Mesothelial cell of epicardium (in vitro differentiated cells): Measurements from ENCODE around the gene ZNF362. TPM values are rescaled to one million over a fixed set of nuclear protein-coding genes. Genes with fewer than 3 reads are reported as not detected.

Experiments used
- DNase-seq, 2 experiments: peaks; one replicate each; pipeline ENCODE4 v3.0.0; 2021; ENCODE audit warnings: low spot score in 2 of 2; ENCODE audit not compliant: unreplicated experiment in 2 of 2
- H3K27ac Mint-ChIP-seq: 2 replicates; pipeline ENCODE4 v1.8.0; 2021; ENCODE audit warnings: mixed read lengths
- H3K27me3 Mint-ChIP-seq: 2 replicates; pipeline ENCODE4 v1.8.0; 2021; ENCODE audit warnings: low read depth, mixed read lengths
- H3K36me3 Mint-ChIP-seq: 2 replicates; pipeline ENCODE4 v1.8.0; 2021; ENCODE audit warnings: mixed read lengths
- H3K4me1 Mint-ChIP-seq: 2 replicates; pipeline ENCODE4 v1.8.0; 2021; ENCODE audit warnings: mixed read lengths
- H3K4me3 Mint-ChIP-seq: 2 replicates; pipeline ENCODE4 v1.8.0; 2021; ENCODE audit warnings: mild to moderate bottlenecking, moderate library complexity, mixed read lengths
- H3K9me3 Mint-ChIP-seq: 2 replicates; pipeline ENCODE4 v1.8.0; 2021; ENCODE audit warnings: mixed read lengths
- CTCF ChIP-seq: fragments of 200-600 bp; sonication (generic); IDR thresholded peaks from one replicate; pipeline ENCODE4 v1.5.0; 2021; ENCODE audit warnings: antibody characterized with exemption; ENCODE audit not compliant: unreplicated experiment
- total RNA-seq: library from RNA; stranded (reverse); gene quantifications from 3 replicates; pipeline ENCODE4 v1.2.1, GENCODE V29; 2021

Gene ZNF362
- 112 to 114 TPM (median 113 TPM) in 3 replicates for total RNA-seq

DNA sequence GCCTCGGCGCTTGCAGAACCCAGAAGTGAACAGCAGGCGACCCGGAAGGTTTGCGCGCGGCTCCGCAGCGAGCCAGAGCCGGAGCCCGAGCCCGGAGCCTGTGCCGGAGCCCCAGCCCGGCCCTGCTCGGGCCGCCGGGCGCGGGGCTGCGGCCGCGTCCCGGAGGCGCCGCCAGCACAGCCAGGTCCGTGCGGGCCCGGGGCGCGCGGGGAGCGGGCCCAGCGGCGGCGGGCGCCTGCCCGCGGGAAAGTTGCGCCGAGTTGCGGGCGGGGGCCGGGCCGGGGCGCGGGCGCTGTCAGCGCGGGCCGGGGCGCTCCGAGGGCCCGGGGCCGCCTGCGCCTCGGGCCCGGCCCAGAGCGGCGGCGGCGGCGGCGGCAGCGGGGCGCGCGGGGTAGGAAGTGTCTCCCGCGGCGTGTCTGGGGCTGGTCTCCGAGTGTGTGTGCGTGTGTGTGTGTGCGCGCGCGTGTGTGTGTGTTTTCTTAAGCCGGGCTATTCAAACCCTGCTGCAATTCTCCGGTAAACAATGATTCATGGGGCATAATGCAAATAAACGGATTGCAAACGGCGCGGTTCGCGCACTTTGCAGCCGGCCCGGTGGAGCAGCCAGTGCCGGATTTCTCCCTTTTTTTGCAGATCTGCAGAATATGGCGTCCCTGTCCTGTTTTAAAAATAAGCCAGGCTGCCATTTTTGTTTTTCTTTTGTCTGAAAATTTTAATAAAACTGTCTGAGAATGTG lies at the start of gene ZNF362:
Gene ZNF362 (plus strand): TSS at position 22 of the 736 bp plus-strand sequence. CDS start 14,083 bp downstream, outside the sequence.
- peak; percentile 62 to 77 for DNase-seq
- TF ChIP-seq CTCF: no peak
- H3K9me3 Mint-ChIP-seq: no peaks in the 10 kb centered on the region
- H3K27ac Mint-ChIP-seq: peak within 1 kb of the TSS; percentile 99
- H3K4me3 Mint-ChIP-seq: peak within 1 kb of the TSS; percentile 99
- H3K27me3 Mint-ChIP-seq: no peaks in the 10 kb centered on the region
- H3K4me1 Mint-ChIP-seq: peaks cover 51% of the 10 kb centered on the region
- H3K36me3 Mint-ChIP-seq: peaks cover 3% of the 10 kb centered on the region

- no peaks in the 10 kb centered on the region for H3K36me3 Mint-ChIP-seq
- DNase-seq: no peak
- no peak overlapping the region for H3K4me3 Mint-ChIP-seq
- H3K27ac Mint-ChIP-seq: no peak overlapping the region
- no peak for TF ChIP-seq CTCF
- peaks cover 29% of the 10 kb centered on the region for H3K27me3 Mint-ChIP-seq
- no peaks in the 10 kb centered on the region for H3K4me1 Mint-ChIP-seq
- peaks cover 6% of the 10 kb centered on the region for H3K9me3 Mint-ChIP-seq
Measured at GRCh38 chr1:33211972-33212371, 44.3 kb upstream of the ZNF362 start.

- DNase-seq: peak in 1 of 2 experiments; percentile 32
- H3K36me3 Mint-ChIP-seq: peaks cover 6% of the 10 kb centered on the region
Measured at GRCh38 chr1:33219886-33220661, 36.2 kb upstream of the ZNF362 start.

GRCh38 chr1:33220676-33221384 lies 35.5 kb upstream of the ZNF362 start:
- H3K36me3 Mint-ChIP-seq: peaks cover 6% of the 10 kb centered on the region
- H3K4me1 Mint-ChIP-seq: peaks cover 31% of the 10 kb centered on the region
- no peak for TF ChIP-seq CTCF
- peak overlapping the region; percentile 92 for H3K27ac Mint-ChIP-seq
- H3K9me3 Mint-ChIP-seq: peaks cover 22% of the 10 kb centered on the region
- no peaks in the 10 kb centered on the region for H3K27me3 Mint-ChIP-seq
- H3K4me3 Mint-ChIP-seq: no peak overlapping the region
- no peak for DNase-seq

More at GRCh38 chr1:33219886-33220661, 36.2 kb upstream of the ZNF362 start:
- Mint-ChIP-seq H3K27ac (peak overlapping the region; percentile 92), H3K9me3 (peaks cover 17% of the 10 kb centered on the region), H3K4me3 (no peak overlapping the region), H3K27me3 (no peaks in the 10 kb centered on the region), H3K4me1 (peaks cover 31% of the 10 kb centered on the region)
- no peak for TF ChIP-seq CTCF

- Mint-ChIP-seq H3K4me1 (peaks cover 31% of the 10 kb centered on the region), H3K27me3 (no peaks in the 10 kb centered on the region), H3K36me3 (peaks cover 6% of the 10 kb centered on the region), H3K9me3 (peaks cover 22% of the 10 kb centered on the region), H3K27ac (peak overlapping the region; percentile 92), H3K4me3 (no peak overlapping the region)
- no peak for DNase-seq
- TF ChIP-seq CTCF: no peak
Measured at GRCh38 chr1:33221385-33221758, 34.9 kb upstream of the ZNF362 start.
